Middle frontal gyrus (tissue), 1 donor: ENCODE data around the gene TRMT112.
"Not testable (repeated sequence)": the region's sequence is repeated elsewhere in the genome, so short reads cannot be mapped to it uniquely, and the experiment has no call there.

Experiments used
- DNase-seq: peaks from one replicate; pipeline ENCODE4 v3.0.0-alpha.2; 2015; ENCODE audit warnings: low spot score; ENCODE audit errors: extremely low spot score

The TRMT112 gene

DNA sequence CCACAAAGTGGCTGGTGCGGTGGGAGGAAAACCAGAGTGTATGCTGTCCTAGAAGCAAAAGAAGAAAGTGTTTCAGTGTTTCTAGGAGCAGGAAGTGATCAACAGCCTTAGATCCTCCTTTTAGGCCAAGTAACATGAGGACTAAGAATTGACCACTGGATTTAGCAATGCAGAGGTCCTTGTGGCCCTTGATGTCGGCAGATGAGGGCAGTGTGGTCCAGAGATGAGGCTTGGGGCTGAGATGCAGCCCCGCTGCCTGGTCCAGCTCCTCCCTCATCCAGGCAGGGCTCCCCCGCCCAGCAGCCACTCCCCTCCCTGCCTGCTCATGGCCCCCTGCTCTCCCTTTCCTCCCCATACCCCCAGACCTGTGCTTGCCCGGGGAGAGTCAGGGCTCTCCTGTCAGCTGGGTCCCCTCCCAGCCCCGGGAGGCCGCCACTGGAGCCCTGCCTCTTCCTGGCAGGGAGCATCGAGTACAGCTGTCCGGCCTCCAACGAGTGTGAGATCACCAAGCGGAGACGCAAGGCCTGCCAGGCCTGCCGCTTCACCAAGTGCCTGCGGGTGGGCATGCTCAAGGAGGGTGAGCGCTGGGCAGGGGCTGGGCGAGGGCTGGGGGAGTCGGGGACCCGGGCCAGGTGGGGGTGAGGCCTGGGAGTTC is 3.7 kb downstream of the TRMT112 start:
- no peak for DNase-seq

DNA sequence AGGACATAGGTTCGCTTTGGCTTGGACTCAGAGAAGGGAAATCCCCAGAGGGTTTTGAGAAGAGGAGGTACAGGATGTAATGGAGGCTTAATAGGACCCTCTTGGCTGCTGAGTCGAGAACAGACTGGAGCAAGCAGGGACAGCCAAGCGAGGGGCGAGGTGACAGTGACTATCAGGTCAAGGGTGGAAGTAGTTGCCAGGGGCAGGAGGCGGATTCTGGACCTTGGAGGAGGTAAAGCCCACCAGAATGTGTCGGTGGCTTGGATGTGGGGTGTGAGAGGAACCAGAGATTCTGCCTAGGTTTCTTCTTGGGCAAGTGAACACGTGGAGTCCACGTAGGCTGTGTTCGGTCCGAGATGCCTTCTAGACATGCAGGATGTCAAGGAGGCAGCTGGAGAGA is 4.4 kb downstream of the TRMT112 start:
- DNase-seq: no peak

DNA sequence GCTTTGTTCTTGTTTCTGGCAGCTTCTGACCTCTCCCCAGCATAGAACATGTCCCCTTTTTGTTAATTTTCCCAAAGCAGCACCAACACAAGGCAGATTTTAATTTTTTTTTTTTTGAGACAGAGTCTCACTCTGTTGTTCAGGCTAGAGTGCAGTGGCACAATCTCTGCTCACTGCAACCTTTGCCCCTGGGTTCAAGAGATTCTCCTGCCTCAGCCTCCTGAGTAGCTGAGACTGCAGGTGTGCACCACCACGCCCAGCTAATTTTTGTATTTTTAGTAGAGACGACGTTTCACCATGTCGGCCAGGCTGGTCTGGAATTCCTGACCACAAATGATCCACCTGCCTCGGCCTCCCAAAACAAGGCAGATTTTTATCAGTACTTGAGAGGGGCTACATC is 9.6 kb downstream of the TRMT112 start:
- not testable (repeated sequence) for DNase-seq

GRCh38 chr11:64306876-64307622 is 10.3 kb downstream of the TRMT112 start:
- DNase-seq: no peak

DNA sequence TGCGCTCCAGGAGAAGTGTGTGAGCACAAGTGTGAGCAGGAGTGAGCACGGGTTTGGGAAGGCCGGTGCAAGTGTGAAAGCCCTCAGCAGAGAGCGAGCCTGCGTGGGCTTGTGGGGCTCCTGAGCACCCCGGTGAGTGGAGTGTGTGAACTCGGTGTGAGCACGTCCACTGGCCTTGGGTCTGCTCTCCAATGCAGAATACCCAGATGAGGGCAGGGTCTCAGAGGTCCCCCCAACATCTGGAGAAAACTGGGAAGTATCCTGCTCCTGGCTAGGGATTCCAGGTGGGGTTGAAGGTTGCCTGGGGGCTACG is 10.8 kb downstream of the TRMT112 start:
- DNase-seq: no peak

GRCh38 chr11:64305691-64306562 is 11.4 kb downstream of the TRMT112 start:
- no peak for DNase-seq

- peak; percentile 97 for DNase-seq
Observed at GRCh38 chr11:64305075-64305690, 12.2 kb downstream of the TRMT112 start, which contains the start of gene ESRRA. TSS of gene ESRRA (plus strand) at chr11:64305524. CDS start at chr11:64307180, 1,656 bp downstream.

DNA sequence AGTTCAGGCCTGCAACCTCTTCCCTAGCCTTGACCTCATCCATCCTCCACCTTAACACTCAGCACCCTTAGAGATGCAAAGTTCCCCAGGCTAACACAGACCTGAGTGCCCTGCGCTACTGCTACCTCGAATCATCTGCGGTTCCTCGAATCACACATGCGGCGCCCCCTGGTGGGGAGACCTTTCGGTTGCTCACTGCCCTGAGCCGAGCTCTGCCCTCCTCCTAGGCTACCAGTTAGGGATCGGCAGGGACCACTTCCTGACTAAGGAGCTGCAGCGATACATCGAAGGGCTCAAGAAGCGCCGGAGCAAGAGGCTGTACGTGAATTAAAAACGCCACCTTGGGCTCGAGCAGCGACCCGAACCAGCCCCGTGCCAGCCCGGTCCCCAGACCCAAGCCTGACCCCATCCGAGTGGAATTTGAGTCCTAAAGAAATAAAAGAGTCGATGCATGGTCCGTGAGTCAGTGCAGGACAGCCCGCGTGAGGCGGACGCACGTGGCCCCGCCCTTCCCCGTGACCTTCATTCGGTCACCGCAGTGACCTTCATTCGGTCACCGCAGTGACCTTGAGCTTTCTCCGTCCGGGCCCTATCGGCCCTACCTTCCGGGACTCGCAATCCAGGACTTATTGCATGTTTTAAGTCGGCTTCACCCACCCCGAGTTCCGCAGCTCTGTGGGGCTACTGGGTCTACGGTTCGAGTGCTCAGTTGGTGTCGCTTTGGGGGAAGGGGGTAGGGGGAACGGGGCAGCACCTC is 12.9 kb downstream of the TRMT112 start:
- DNase-seq: peak; percentile 78

- DNase-seq: no peak
Observed at GRCh38 chr11:64304032-64304315, 13.4 kb downstream of the TRMT112 start.

DNA sequence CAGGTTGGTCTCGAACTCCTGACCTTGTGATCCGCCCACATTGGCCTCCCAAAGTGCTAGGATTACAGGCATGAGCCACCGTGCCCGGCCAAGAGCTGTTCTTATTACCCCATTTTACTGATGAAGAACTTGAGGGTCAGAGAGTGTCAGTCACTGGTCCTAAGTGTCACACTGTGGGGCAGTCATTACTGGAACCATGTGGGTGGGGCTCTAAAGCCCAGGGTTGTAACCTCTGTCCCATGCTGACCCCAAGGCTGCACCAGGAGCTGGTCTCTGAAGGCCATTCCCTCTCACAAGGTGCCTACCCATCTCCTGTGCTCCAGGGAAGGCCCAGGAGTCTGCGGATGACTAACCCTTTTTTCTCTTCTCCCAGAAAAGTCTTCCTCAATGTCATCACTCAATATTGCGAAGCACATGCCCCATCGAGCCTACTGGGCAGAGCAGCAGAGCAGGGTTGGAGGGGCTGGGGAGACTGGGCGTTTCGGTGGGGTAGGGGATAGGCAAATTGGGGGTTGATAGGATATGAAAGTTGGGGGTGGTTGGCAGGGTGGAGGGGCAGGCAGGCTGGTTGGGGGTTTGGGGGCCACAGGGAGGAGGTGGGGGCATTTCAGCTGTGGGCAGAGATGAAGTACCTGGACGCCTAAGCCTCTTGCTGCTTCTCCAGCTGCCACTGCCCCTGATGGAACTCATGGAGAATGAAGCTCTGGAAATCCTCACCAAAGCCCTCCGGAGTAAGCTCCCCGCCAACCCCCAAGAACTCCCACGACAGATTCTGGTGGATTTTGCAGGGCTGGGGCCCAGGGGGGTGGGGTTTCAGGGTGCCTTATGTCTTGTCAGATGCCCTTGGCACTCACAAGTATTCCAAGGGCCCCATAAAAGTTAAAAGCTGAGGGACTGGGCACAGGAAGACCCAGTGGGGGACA is 14.0 kb downstream of the TRMT112 start:
- DNase-seq: no peak

DNA sequence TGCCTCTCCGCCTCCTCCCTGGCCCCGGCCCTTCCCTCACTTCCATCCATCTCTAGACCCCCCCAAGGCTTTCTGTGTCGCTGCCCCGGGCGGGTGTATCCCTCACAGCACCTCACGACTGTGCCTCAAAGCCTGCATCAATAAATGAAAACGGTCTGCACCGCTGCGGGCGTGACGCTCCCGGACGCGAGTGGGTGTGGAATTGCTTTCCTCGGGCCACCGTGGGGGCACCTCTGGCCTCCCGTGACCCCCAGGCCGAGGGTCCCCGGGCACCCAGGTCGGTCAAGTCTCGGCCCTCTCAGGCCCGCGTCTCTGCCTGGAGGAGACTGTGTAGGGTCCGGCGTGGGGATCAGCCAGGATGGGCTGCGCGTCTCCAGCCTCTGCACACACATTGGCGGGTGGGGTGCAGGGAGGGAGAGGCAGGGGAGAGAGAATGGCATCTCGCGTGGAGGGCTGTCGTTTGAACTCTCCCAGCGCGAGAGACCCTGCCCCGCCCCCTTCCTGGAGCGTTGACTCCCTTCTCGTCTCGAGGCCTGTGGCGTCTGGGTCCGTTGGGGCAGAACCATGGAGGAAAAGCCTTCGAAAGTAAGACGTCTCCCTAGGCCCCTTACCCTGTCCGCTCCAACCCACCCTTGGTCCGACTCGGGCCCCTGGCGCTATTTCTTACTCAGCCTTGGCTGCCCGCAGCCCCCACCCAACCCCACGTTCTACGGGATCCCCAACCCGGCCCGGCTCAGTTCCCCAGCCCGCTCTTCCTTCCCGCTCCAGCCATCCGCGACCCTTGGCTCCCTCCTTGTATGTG is 17.3 kb downstream of the TRMT112 start, which contains the start of gene CATSPERZ:
Gene CATSPERZ, plus strand, starts transcription at position 512 of the 802 bp plus-strand sequence. Its CDS starts 53 bp downstream, at position 565.
- no peak for DNase-seq

DNA sequence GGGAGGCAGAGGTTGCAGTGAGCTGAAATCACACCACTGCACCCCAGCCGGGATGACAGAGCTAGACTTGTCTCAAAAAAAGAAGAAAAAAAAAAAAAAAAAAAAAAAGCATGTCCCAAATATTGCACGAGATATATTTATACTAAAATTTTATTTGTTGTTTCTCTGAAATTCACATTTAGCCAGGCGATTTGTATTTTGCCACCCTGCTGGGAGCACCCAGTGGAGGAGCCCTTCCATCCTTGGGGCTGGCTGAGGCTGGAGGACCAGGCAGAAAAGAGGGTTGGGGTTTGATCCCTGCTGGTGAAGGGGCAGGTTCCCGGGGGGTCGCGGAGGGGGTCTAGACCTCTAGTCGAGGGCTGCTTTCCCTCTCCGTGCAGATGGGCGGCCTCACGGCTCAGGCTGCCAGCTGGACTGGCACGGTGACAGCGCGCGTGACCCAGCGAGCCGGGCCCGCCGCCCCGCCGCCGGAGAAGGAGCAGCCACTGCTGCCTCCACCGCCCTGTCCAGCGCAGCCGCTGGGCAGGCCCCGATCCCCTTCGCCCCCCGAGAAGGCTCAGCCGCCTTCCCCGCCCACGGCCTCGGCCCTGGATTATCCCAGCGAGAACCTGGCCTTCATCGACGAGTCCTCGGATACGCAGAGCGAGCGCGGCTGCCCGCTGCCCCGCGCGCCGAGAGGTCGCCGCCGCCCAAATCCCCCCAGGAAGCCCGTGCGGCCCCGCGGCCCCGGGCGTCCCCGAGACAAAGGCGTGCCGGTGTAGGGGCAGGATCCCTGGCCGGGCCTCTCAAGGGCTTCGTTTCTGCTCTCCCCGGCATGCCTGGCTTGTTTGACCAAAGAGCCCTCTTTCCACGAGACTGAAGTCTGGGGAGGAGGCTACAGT is 18.2 kb downstream of the TRMT112 start:
- DNase-seq: no peak

DNA sequence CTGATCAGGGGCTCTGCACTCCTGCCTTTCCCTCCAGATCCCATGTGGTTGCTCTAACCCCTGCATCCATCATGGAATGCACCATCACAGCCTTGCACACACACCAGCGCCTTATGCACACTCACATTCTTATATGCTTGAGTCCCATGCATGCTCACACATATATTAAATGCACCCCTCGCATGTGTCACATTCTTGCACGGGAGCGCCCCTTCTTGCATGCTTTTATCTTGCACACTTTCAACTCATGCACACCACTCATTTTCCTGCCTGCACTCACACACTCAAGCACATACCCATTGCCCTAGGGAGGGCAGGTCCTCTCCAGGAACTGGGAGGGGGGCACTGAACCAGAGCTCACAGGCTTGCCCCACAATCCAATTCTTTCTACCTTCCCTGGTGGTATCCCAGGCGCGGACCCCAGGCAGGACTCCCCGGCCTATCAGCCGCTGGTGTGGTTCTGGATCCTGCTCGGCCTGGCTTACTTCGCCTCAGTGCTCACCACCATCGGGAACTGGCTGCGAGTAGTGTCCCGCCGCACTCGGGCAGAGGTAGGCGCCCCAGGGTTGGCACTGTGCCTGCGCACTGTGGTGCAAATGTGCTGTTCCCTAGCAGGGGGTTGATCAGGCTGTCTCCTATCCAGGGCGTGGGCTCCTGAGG is 19.5 kb downstream of the TRMT112 start:
- no peak for DNase-seq

DNA sequence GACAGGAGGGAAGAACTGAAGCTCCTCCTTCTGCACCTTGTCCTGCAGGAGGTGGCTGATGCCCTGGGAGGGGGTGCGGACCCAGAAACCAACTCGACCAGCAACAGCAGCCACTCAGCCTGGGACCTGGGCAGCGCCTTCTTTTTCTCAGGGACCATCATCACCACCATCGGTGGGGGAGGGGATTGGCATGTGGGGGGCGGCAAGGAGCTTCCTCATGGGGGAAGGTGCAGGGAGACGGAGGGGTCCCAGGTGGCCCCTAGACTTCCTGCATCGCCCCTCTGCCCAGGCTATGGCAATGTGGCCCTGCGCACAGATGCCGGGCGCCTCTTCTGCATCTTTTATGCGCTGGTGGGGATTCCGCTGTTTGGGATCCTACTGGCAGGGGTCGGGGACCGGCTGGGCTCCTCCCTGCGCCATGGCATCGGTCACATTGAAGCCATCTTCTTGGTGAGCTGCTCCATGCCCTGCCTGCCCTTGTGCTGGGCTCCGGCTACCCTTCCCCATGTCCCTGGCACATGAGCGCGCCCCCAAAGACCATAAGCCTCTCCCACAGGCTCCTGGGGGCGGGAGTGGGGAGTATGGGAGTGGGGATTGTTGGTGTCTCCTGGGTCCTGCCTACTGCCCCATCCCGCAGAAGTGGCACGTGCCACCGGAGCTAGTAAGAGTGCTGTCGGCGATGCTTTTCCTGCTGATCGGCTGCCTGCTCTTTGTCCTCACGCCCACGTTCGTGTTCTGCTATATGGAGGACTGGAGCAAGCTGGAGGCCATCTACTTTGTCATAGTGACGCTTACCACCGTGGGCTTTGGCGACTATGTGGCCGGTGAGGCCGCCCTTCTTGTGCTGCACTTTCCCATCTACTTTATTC is 20.3 kb downstream of the TRMT112 start:
- no peak for DNase-seq

DNA sequence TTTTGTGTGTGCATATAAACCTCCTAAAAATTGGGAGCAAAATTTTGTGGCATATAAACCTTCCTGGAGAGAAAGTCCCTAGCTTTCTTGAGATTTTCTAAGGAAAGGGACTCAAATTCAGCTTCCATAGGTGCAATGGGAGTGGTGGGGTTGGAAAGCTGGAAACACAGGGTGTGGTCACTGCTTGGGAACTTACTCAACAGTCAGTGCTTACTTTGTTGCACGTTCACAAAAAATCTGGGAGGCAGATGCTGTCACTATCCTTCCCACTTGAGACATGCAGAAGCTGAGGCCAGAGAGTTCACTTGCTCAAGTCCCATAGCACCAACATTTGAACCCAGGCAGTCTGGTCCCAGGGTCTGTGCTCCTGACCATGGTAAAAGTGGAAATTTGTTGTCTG is 21.1 kb downstream of the TRMT112 start:
- DNase-seq: no peak

- DNase-seq: no peak
Observed at GRCh38 chr11:64295760-64296159, 21.6 kb downstream of the TRMT112 start.

- DNase-seq: no peak
Observed at GRCh38 chr11:64294774-64295173, 22.6 kb downstream of the TRMT112 start.
